WI38 (cell line): ENCODE measurements around the gene CACNA1D.

Experiments
- H3K4me3 ChIP-seq: 2 replicates; pipeline ENCODE4 v1.5.1; 2011; ENCODE audit warnings: low read depth, mild to moderate bottlenecking, control low read depth, low read length
- TF ChIP-seq, protein P1 (sequence below): IDR thresholded peaks from 2 replicates; pipeline ENCODE4 v1.5.1; 2012; ENCODE audit warnings: low read depth, mild to moderate bottlenecking, control low read depth, low read length

Gene CACNA1D

DNA sequence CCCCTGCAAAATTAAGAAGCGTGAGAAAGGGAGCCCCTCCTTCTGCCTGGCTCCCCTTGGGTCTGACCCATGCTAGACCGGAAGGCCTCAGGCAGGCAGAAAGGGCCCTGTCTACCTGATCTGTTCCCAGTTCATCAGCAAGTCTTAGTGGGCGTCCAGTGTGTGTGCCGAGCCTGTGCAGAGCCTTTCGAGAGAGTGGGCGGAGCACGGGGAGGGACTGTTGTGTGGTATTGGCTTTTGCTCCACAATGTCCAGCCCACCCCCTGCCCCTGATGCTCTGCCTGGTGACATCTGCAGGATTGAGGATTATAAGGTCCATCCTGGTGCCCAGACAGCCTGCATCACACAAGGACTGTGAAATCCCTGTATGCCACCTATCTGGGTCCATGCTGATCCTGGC lies 268.9 kb downstream of the CACNA1D start:
- no peak overlapping the region for H3K4me3 ChIP-seq
- TF ChIP-seq, protein P1, sequence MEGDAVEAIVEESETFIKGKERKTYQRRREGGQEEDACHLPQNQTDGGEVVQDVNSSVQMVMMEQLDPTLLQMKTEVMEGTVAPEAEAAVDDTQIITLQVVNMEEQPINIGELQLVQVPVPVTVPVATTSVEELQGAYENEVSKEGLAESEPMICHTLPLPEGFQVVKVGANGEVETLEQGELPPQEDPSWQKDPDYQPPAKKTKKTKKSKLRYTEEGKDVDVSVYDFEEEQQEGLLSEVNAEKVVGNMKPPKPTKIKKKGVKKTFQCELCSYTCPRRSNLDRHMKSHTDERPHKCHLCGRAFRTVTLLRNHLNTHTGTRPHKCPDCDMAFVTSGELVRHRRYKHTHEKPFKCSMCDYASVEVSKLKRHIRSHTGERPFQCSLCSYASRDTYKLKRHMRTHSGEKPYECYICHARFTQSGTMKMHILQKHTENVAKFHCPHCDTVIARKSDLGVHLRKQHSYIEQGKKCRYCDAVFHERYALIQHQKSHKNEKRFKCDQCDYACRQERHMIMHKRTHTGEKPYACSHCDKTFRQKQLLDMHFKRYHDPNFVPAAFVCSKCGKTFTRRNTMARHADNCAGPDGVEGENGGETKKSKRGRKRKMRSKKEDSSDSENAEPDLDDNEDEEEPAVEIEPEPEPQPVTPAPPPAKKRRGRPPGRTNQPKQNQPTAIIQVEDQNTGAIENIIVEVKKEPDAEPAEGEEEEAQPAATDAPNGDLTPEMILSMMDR, result no peak

DNA sequence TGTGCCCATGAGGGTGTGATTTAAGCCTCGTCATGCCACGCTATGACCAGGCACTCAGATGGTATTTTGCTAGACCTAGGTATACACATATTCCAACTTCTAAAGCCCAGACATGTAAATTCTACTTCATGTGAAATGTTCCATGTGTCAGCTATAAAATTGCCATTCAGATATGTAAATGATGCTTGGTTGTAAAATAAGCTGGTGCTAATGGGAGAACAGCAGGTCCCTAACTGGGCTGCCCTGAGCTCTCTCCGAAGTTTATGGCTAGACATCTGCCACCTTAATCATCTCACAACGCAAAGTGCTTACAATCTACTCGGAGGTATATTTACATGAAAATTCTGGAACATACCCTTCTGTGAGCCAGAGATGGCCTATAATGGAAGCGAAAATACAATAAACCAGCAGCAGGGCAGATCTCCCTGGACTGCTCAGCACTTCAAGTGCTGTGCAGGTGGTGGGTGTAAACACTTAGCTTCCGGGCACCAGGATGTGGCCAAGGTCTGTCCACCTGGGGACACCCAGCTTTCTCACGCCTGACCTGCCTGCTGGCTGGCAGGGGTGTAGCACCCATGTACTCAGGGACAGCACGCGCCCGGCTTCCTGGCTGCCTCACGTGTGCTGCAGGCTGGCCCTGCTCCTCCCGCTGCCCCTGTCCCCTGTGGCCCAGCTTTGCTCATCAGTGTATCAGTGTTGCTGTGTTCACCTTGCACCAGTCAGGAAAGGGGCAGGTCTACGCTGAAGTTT lies 269.8 kb downstream of the CACNA1D start:
- TF ChIP-seq, protein P1, result no peak
- no peak overlapping the region for H3K4me3 ChIP-seq

DNA sequence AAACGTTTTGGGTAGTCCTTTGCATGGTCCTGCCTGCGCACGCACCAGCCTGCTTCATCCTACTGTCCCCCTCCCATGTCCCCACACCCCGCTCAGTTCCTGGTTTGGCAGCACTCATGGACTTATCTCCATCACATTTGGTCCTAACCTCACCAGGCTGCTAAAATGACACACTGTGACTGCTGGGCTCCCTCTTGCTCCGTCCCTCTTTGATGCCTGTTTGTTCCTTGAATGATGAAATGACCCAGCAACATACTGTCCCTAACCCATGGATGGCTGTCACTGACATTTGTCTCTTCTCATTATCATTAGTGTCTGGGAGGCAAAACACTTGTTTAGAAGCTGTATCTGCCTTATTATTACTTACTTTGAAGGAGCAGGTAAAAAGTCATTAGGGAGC lies 271.3 kb downstream of the CACNA1D start:
- TF ChIP-seq, protein P1, result no peak
- no peak overlapping the region for H3K4me3 ChIP-seq

DNA sequence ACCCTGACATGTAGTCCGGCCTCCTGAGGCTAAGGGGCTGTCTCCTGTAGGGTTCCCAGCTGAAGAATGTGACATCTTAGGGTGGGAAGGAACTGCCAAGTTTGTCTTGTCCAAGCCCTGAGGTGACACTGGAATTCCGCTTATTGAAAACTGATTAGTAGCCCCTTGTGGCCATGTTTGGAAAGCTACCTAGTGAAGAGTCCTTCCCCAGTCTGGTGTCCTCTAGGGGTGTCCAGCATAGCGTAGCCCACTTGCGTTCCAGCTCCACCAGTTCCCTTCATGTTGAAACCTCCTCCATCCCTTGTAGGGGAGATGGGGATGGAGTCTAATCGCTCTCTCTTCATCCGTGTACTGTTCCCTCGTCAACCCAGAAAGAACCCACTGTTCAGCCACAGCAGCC lies 272.3 kb downstream of the CACNA1D start:
- TF ChIP-seq, protein P1, result no peak
- no peak overlapping the region for H3K4me3 ChIP-seq

DNA sequence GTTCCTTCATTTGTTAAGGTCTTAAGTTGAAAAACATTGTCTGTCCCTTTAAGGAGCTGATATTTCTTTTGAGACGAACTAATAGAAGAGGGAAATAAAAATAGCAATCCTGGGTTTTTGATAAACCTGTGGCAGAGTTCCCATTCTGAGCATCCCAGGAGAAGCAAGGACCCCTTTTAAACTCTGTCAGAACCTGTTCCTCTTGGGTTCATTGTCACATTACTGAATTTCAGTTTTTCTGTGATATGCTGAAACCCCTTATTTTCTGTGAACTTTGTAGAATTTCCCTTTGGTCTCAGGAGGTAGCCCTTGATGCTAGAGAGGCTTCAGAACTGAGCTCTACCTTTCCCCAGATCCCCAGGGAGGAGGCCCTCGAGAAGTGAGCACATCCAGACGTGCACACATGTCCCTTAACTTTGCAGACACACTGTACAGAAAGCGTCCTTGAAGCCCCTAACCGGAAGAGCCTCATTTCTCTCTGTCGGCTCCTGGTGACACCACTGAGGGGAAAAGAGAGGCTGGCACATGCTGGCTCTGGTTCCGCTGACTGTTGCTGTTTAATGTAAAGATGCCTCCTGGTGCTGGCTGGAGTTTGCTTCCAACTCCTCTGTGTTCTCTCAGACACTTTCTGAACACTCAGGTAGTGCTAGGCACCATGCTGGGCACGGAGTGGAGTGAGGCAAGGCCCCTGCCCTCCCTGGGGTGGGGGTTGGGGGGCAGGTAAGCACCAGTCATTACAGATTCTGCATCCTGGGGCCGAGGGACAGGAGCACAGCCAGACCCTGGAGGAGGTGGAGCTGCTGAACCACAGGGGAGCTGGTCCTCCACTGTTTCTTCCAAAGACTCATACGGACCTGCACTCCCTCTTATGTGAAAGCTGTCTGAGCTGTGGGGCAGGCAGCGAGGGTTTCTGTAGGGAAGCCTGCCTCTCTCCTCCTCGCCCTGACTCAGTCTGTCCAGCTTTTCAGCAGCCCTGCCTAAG lies 274.4 kb downstream of the CACNA1D start:
- TF ChIP-seq, protein P1, result no peak
- no peak overlapping the region for H3K4me3 ChIP-seq

DNA sequence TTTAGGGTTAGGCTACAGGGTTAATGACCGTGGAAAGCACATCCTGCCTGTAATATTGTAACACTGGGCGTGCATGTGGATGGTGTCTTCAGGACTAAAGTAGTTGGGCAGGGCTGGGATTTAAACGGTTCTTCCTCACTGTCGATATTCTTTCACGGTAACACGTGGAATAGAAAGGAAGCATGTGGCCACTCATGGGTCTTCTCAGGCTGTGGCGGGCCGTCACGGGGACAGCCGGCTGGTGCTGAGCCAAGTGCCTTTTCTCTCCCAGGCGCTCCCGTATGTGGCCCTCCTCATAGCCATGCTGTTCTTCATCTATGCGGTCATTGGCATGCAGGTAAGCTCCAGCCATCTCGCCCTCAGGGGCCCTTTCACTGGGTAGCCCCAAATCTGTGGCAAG lies 278.2 kb downstream of the CACNA1D start:
- TF ChIP-seq, protein P1, result no peak
- no peak overlapping the region for H3K4me3 ChIP-seq

DNA sequence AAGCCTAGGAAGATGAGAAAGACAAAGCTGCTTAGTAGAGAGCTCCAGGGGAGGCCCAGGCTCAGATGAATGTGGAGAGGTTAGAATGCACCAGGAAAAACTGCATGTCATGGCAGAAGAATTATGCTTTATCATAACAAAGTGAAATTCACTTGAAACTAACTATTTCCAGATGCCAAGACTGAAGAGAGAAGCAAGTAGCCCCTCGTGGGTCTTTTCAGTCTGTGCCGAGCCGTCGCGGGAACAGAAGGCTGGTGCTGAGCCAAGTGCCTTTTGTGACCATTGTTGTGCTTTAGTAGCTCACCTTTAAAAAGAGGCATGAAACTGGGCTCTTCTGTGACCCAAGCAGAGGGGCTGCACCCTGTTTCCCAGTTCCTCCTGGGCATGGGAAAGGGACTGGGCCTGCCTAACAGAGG lies 278.6 kb downstream of the CACNA1D start:
- no peak overlapping the region for H3K4me3 ChIP-seq
- TF ChIP-seq, protein P1, result no peak
